HG02870 (cell line): ENCODE results near the gene ANKRD65.
"Not testable (repeated sequence)": the region's sequence is repeated elsewhere in the genome, so short reads cannot be mapped to it uniquely, and the experiment has no call there.

Experiments
- ATAC-seq: cut with Tn5 transposase; IDR thresholded peaks from one replicate; pipeline ENCODE4 v1.9.1; 2021; ENCODE audit warnings: mild to moderate bottlenecking, moderate library complexity; ENCODE audit not compliant: unreplicated experiment

ANKRD65 gene

DNA sequence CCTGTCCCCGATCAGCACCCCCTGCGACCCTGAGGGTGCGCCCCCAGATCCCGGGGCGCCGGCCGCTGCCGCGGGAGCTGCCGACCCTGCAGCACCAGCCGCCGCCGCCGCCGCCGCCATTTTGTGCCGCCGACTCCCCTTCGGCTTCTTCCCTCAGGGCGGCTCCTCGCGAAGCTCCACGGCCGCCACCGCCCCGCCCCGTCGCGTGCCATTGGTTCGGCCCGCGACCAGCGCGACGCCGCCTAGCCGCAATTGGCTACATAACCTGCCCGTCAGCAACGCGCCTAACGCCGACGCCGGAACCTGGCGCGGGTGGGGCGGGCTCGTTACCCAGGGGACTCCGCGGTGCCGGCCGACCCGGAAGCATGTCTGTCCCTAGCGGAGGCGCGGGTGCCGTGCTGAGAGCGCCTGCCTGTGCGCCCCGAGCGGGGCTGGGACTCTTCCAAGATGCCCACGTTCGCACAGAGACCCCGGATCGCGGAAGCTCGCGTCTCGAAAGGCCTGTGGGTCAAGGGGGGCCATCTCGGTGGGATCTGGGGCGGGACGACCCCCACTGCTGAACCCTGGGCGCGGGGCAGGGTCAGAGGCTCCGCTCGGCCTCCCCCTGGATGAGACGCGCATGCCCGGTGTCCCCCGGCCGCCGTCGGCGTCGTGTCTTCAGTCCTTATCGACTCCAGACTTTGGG lies 21.7 kb downstream of the ANKRD65 start, which contains the start of gene CCNL2:
TSS of gene CCNL2 (minus strand) at position 149 of the 685 bp plus-strand sequence. CDS start at position 120, 29 bp downstream.
- ATAC-seq: peak; percentile 92

DNA sequence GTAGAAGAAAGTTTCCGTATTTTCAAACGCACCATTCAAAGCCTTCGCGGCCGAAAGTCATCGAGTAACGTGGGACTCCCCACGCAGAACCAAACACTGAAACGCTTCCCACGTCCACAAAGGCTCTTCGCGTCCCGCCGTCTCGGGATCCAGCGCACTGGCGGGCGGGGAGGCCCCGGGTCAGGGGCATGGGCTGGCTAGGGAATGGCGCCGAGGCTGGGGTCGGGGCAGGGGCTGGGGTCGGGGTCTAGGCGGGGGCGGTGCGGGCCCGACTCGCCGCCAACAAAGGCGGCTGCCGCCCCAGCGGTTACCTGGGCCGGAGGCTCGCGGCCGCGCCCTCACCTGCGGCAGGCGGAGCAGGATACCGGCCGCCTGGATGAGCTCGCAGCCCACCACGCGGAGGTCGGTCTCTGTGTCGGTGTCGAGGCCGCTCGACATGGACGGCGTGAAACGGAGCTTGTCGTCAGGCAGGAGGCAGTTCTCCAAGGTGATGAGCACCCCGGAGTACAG lies 22.3 kb downstream of the ANKRD65 start:
- no peak for ATAC-seq

DNA sequence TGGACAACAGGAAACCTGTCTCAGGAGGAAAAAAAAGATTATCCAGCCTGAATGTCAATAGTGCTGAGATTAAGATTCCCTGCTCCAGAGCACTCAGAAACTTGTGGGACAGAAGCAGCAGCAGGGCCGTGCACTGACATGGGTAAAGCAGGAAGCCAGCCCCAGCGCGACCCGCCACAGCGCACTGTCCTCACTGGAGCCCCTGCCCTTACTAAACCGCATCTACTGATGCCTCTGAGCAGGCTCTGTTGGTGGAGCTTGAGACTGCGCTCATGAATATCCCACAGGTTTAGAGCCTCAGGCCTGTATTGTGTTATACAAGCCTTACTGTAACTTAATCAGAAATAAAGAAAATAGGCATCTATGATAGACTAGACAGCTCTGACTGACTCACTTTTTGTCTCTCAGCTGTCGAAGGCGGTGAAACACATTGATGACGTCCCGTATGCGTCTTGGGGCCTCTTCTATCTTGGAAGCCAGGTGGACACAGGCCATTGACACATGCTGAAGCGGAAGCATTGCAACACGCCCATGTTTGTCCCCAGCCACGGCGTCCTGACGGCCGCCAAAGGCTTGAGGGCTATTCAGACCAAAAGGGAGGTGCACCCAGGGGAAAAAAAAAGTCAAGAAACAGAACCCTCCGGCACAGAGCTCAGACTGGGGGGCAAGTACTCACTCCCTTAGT lies 23.1 kb downstream of the ANKRD65 start:
- no peak for ATAC-seq

DNA sequence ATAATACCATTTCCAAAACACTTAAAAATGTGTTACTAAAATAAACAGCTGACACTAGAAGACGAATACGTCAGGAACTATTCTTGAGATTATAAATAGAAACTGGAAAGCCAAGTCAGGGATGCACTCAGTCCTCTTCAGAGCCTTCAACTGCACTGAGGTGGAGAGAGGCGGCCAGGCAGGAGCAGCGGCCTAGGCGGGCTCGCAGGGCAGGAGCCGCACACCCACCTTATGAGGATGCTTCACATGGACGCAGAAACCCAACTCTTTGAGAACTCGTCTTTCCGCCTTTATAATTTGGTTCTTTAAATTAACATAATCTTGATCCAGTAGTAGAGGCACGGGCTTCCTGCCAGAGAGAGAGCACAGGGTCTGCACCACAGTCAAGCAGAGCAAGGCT lies 25.9 kb downstream of the ANKRD65 start:
- ATAC-seq: no peak

DNA sequence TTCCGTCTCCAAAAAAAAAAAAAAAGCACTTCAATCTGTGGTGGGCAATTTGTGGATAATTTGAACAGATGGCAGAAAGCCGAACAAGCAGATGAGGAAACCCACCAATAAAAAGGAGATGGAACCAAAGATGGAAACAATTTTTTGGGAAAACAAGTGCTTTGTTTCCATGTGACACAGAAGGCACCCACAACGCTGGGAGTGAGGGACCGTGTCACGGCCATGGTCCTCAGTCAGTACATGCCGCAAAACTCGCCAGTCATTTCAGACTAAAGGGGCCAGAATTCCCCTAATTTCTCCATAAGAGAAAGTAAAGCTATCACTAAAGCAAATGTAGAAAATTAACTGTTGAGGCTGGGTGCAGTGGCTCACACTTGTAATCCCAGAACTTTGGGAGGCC lies 27.0 kb downstream of the ANKRD65 start:
- no peak for ATAC-seq

DNA sequence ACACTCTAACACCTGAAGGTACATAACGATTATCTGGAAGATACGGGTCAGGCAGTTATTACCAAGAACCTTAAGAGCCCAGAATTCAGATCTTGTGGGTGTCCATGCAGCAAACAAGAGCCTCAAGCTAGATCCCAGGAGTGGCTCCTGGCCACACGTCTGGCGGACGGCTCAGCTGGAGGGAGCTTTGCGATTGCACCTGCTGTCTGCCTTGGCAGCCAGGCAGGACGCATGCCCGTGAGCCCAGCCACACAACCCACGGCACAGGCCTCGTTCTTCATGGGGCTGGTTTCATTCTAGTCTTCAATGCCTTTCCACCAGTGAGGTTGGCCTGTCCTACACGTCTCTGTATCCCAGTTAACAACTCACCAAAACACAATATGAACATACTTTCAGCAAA lies 27.6 kb downstream of the ANKRD65 start:
- ATAC-seq: no peak

DNA sequence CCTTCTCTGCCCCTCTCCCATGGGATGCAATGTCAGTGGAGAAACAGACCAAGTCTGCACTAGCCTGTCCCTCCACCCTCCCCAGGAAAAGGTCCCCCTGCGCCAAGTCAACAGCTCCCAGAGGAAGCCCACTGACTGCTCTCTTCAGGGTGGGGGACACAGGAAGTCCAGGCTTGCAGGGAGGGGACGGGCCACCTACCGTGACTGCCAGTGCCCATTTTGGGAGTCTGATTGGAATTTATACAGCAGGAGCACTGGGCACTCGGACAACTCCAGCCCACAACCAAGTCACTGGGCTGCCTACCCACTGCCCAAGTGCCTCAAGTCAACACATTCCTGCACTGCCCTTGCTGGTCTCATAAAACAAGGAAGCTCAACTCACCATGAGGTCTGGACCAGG lies 28.1 kb downstream of the ANKRD65 start:
- ATAC-seq: no peak

DNA sequence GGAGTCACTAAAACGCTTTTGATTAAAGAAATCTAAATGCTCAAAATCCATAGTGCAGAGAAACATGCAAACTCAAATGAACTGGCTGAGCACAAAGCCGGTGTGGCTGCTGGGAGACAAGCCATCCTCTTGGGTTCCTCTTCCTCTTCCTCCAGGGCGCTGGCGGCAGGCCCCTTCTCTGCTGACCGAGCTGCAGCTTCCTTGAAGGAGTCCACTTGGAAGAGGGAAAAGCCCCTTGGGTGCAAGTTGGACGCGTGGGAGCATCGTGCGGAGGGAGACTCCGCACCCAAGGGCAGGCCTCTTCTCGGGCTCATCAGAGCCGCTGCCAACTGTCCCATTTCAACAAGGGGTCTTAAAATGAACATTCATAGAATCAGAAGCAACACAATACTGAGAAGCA lies 29.9 kb downstream of the ANKRD65 start:
- no peak for ATAC-seq

DNA sequence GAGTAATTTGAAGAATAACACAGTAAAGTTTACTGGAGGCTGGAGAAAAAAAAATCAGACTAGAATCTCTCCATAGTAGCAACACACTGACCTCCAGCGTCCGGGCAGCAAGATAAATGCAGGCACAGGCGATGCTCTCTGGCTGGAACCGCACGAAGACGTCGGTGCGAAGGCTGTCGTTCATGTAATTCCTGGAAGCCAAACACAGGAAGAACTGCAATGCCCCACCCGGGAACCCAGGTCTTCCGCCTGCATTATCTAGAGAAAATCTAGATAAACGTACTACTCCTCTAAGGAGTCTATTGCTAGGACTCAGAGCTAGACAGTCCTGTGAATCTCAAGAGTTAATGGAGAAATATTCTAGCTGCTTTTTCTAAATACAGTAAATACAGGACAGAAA lies 30.4 kb downstream of the ANKRD65 start:
- ATAC-seq: no peak

DNA sequence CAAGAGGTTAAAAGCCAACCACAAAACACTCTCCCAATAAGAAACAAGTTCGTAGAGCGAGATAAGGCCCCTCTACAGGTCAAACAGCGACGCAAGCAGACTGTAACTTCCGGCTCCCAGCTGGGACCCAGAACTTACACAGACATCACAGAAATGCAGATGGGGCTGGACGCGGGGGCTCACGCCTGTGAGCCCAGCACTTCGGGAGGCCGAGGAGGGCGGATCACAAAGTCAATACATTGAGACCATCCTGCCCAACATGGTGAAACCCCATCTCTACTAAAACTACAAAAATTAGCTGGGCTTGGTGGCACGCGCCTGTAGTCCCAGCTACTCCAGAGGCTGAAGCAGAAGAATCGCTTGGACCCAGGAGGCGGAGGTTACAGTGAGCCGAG lies 33.0 kb downstream of the ANKRD65 start:
- no peak for ATAC-seq

DNA sequence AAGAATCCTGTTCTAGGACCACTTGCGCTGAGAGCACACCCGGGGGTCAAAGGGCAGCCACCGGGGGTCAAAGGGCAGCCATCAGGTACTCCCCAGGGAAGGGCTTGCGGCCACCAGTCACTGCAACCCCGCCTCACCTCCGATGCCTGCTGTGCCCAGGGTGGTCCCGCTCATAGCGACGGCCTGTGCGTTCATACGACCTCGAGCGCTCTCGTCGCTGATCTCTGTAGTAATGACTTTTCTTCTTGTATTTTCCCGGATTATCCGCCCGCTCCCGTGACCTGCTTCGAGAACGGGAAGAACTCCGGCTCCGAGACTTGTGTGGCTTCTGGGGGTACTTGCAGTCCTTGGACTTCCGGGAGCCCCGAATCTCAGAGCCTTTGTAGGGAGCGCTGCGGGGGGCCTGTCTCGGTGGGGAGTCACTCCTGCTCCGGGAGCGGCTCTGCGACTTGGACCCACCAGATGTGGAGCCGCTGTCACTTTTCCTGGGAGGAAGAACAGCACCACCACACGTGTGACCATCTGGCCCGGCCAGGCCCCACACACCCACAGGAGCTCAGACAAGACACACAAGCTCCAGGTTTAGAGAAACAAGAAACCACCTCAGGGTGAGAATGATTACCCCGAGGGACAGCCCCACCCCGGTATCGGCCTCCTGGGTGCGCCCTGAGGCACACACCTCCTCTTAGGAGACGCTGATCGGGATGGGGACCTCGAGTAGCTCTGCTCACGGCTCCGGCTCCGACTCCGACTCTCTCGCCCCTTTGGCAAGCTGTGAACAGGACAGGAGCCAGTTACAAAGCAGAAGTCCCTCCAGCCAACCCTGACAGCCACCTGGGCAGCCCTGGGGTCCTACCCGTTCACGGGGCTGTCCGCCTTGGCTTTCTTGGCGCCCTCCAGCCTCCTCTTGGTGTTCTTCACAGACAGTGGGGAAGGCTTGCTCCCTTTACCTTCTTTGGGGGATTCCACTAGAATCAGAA lies 33.7 kb downstream of the ANKRD65 start:
- ATAC-seq: no peak

DNA sequence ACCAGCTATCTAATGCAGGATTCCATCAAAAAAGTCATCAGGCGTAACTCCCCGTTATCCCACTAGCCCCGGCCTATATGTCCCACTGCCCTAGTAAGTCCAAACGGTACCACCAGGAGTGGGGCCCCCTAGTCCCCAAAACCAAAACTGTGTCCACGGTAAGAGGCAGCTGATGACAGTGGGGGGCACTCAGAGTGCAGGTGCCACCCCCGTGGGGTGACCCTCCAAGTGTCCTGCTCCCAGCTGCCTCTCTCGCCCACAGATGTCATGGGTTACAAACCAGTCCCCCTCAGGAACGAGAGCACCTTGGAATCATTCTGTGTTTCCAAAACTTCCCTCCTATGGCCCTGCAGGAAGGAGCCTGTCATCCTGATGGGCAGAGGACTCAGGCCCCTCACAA lies 35.1 kb downstream of the ANKRD65 start:
- no peak for ATAC-seq

DNA sequence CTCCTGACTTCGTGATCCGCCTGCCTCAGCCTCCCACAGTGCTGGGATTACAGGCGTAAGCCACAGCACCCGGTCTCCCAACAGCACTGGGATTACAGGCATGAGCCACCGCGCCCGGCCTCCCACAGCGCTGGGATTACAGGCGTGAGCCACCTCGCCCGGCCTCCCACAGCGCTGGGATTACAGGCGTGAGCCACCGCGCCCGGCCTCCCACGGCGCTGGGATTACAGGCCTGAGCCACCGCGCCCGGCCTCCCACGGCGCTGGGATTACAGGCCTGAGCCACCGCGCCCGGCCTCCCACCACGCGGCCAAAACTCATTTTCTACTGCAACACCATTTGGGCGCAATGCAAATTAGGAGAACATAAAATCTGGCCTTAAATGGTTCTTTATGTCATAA lies 35.7 kb downstream of the ANKRD65 start:
- ATAC-seq: not testable (repeated sequence)

DNA sequence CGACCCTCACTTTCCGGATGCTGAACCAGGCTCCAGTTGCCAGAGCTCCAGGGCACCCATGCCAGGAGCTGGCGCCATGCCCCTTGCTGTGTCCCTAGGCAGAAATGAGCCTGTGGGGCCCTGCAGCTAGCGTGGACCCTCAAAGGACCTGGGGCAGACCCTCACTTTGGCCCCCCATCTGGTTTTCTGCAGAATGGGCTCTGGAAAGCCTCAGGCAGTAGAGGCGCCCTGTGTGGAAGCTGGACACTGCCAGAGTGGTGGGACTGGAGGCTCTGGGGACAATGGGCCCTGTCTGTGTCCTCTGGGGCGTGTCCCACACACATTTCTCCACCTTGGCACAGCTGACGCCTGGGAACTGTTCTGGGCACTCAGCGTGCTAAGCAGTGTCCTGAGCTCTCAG lies 39.8 kb downstream of the ANKRD65 start:
- ATAC-seq: no peak

DNA sequence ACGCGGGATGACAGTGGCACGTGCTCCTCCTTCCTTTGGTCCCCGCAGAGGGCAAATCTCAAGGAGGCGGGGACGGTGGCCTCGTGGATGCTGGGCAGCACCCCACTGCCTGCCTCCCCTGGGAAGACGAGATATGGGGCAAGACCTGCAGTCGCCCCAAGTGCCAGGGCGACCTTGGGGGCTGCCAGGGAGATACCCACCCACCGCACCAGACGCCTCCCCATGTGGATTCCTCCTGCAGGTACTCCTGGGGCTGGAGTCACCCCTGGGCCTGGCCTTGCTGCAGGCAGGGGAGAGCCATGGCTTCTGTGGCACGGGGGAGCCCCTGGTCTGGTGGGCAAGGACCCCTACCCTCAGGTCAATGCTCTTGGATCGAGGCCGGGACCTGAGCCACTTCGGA lies 40.2 kb downstream of the ANKRD65 start:
- ATAC-seq: no peak

DNA sequence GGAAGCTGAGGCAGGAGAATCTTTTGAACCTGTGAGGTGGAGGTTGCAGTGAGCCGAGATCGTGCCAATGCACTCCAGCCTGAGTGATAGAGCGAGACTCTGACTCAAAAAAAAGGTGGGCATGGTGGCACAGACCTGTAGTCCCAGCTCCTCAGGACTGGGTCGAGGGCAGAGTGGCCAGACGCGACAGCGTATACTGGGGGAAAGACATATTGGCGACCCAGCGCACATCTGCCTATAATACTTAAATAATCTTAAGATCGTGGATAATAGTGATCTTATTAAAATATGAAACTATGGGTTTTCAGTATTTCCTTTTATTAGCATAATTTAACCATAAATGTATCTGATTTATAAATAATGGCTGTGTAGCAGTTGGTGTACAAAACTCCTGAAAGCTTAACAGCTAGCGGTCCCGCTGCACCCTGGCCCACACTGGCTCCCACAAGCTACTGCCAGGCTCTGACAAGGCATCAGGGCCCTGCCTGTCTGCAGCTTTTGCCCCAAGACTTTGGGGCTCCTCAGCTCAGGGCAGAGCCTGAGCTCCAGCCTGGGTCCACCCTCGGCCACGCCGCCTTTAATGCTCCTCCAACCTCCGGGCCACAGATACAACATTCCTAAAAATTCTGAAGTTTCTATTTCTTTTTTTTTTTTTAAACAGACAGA lies 43.4 kb downstream of the ANKRD65 start:
- ATAC-seq: no peak

DNA sequence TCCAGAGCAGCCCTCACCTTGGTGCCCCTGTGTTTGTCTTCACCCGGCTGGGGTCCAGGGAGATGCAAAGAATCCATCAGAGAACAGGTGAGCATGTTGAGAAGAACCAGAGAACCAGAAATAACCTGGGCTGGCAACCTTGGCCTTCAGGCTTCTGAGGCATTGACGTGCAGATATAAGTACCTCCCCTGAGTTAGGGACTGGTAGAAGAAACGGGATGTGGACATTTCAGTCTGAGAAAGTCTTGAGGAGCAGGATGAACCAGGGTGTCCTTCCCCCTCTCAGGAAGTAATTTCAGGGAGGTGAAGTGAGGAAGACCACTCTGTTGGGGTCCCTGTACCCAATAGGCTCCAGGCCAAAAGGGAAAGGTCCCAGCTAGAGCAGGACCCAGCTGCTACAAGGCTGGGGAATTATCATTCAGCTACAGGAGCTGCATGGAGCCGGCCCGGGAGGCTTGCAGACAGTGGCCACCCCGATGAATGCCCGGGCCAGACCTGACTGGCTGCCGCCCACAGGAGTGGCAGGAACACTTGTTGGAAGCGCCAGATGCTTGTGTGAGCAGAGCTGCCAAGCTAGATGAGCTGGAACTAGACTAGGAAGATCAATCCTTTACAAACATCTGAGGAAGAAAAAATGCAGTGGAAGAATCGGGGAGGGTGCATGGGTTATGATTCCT lies 44.4 kb downstream of the ANKRD65 start:
- ATAC-seq: no peak

DNA sequence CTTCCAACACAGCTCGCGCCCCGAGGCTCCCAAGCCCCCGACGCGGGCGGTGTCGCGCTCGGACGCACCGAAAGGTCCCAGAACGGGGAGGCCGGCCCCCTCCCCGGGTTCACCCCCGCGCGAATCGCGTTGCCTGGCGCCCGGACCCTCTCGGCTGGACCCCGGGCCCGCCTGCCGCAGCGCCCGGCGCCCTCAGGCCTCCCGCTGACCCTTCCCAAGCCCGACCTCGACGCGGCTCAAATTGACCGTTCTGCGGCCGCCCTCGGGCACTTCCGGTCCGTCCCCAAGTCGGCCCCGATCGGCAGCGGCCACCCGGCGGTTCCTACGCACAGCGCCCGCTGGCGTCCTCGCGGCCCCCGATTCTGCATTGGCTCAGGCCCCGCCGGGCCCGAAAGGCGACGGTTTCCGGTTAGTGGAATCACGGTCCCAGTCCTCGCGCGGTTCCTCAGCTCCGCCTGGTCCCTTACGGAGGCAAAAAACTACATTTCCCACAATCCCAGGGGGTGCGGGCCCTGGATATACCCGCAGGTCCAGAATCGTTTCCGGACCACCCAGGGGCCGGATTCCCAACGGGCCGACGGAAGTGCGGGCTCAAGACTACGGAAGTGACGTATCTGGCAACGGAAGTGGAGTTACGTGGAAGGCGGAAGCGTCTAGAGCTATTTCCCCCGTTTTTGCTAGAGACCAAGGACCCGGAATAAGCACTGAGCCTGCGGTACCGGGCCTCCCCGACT lies 46.0 kb downstream of the ANKRD65 start, which contains the start of gene AURKAIP1:
TSS of gene AURKAIP1 (minus strand) at position 279 of the 734 bp plus-strand sequence. CDS start 451 bp downstream, outside the sequence.
- peak; percentile 85 for ATAC-seq

DNA sequence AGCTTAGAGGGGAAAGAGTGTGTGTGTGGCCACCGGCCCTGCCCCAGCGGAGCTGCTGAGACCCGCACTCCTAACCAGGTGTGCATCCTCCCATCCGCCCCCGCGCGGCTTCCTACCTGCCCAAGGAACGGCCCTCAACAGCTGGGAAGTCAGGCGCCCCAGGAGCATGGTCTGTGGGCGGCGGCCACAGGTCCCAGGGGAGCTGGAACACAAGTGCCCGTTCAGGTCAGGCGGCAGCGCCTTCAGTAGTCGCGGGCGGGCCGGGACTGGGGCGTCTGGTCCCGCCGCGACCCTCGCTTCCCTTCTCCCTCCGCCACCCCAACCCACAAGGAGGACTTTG lies 46.5 kb downstream of the ANKRD65 start:
- peak; percentile 5 for ATAC-seq
